Neural progenitor cell (in vitro differentiated cells): ENCODE measurements around the gene MEF2D. TPM values are rescaled to one million over a fixed set of nuclear protein-coding genes. Genes with fewer than 3 reads are reported as not detected.

Experiments
- DNase-seq: peaks from one replicate; pipeline ENCODE4 v3.0.0-alpha.2; 2016; ENCODE audit warnings: low spot score
- H2AFZ ChIP-seq: fragments of 200-600 bp; sonication (generic); replicated peaks from 2 replicates; pipeline ENCODE4 v1.6.1; 2016; ENCODE audit warnings: antibody characterized with exemption
- H3F3A ChIP-seq: fragments of 200-600 bp; sonication (generic); 2 replicates; pipeline ENCODE4 v1.6.1; 2016; ENCODE audit warnings: antibody characterized with exemption, low read depth
- H3K27ac ChIP-seq: fragments of 200-600 bp; sonication (generic); 2 replicates; pipeline ENCODE4 v1.5.1; 2016; ENCODE audit warnings: mild to moderate bottlenecking
- H3K27me3 ChIP-seq: fragments of 200-600 bp; sonication (generic); 2 replicates; pipeline ENCODE4 v1.6.1; 2016; ENCODE audit warnings: mild to moderate bottlenecking, moderate library complexity
- H3K36me3 ChIP-seq: fragments of 200-600 bp; sonication (generic); 2 replicates; pipeline ENCODE4 v1.5.1; 2016
- H3K4me1 ChIP-seq: fragments of 200-600 bp; sonication (generic); 2 replicates; pipeline ENCODE4 v1.6.1; 2016; ENCODE audit warnings: mixed run types
- H3K4me2 ChIP-seq: fragments of 200-600 bp; sonication (generic); 2 replicates; pipeline ENCODE4 v1.6.1; 2016
- H3K4me3 ChIP-seq: fragments of 200-600 bp; sonication (generic); 2 replicates; pipeline ENCODE4 v1.5.1; 2016
- H3K79me2 ChIP-seq: fragments of 200-600 bp; sonication (generic); 2 replicates; pipeline ENCODE4 v1.6.1; 2016; ENCODE audit warnings: low read depth
- H3K9ac ChIP-seq: fragments of 200-600 bp; sonication (generic); 2 replicates; pipeline ENCODE4 v1.6.1; 2016
- H3K9me3 ChIP-seq: fragments of 200-600 bp; sonication (generic); 2 replicates; pipeline ENCODE4 v1.5.1; 2016; ENCODE audit warnings: low read depth
- H4K20me1 ChIP-seq: fragments of 200-600 bp; sonication (generic); 2 replicates; pipeline ENCODE4 v1.6.1; 2016; ENCODE audit warnings: low read depth
- H3K27ac Mint-ChIP-seq: 3 replicates; pipeline ENCODE4 v1.8.0; 2021; ENCODE audit warnings: mixed read lengths
- H3K27me3 Mint-ChIP-seq: 2 replicates; pipeline ENCODE4 v1.8.0; 2022; ENCODE audit warnings: low read depth, mild to moderate bottlenecking, inconsistent platforms, moderate library complexity, mixed read lengths; ENCODE audit not compliant: insufficient read depth
- H3K36me3 Mint-ChIP-seq: 3 replicates; pipeline ENCODE4 v1.8.0; 2021; ENCODE audit warnings: mixed read lengths
- H3K4me1 Mint-ChIP-seq: 3 replicates; pipeline ENCODE4 v1.8.0; 2021; ENCODE audit warnings: mixed read lengths
- H3K4me3 Mint-ChIP-seq: 3 replicates; pipeline ENCODE4 v1.8.0; 2021; ENCODE audit warnings: mild to moderate bottlenecking, moderate library complexity, mixed read lengths
- H3K9me3 Mint-ChIP-seq: 3 replicates; pipeline ENCODE4 v1.8.0; 2020; ENCODE audit warnings: mixed read lengths
- CTCF ChIP-seq: fragments of 200-600 bp; sonication (generic); IDR thresholded peaks from 2 replicates; pipeline ENCODE4 v1.5.1; 2017; ENCODE audit warnings: antibody characterized with exemption, mild to moderate bottlenecking
- EZH2 ChIP-seq: fragments of 200-600 bp; sonication (generic); IDR thresholded peaks from 2 replicates; pipeline ENCODE4 v1.6.1; 2017; ENCODE audit warnings: antibody characterized with exemption, mild to moderate bottlenecking, moderate library complexity
- EZH2phosphoT487 ChIP-seq: fragments of 200-600 bp; sonication (generic); IDR thresholded peaks from 2 replicates; pipeline ENCODE4 v1.6.1; 2017; ENCODE audit warnings: antibody characterized with exemption
- total RNA-seq: library from RNA; depleted of rRNA; stranded (reverse); fragments of >200 nt; gene quantifications from 2 replicates; pipeline ENCODE4 v1.2.3, GENCODE V29; 2015; ENCODE audit warnings: low replicate concordance

MEF2D gene
- total RNA-seq, 1 donor from 2014 or later: 1.8 TPM

GRCh38 chr1:156464825-156465452 is 35.6 kb downstream of the MEF2D start:
- Mint-ChIP-seq H3K27me3 (peaks cover 10% of the 10 kb centered on the region), H3K4me1 (peaks cover 2% of the 10 kb centered on the region), H3K36me3 (peaks cover 6% of the 10 kb centered on the region), H3K27ac (peak overlapping the region; percentile 76), H3K9me3 (no peaks in the 10 kb centered on the region), H3K4me3 (no peak overlapping the region)
- Histone ChIP-seq H3K27ac (no peak overlapping the region), H3K36me3 (no peaks in the 10 kb centered on the region), H3K79me2 (no peaks in the 10 kb centered on the region), H3K4me3 (no peak overlapping the region), H3K4me1 (no peaks in the 10 kb centered on the region), H3K4me2 (no peak overlapping the region), H3K9ac (no peak overlapping the region), H2AFZ (no peak overlapping the region), H3K9me3 (no peaks in the 10 kb centered on the region), H3F3A (no peaks in the 10 kb centered on the region), H4K20me1 (no peaks in the 10 kb centered on the region), H3K27me3 (no peaks in the 10 kb centered on the region)
- TF ChIP-seq CTCF (no peak), EZH2phosphoT487 (no peak), EZH2 (no peak)
- DNase-seq: no peak

- Histone ChIP-seq H2AFZ (no peak overlapping the region), H3K9ac (no peak overlapping the region), H3K27ac (no peak overlapping the region), H3K4me1 (no peaks in the 10 kb centered on the region), H3K9me3 (no peaks in the 10 kb centered on the region), H3K4me3 (no peak overlapping the region), H3F3A (no peaks in the 10 kb centered on the region), H4K20me1 (no peaks in the 10 kb centered on the region), H3K27me3 (no peaks in the 10 kb centered on the region), H3K79me2 (no peaks in the 10 kb centered on the region), H3K4me2 (no peak overlapping the region), H3K36me3 (no peaks in the 10 kb centered on the region)
- Mint-ChIP-seq H3K27ac (no peak overlapping the region), H3K36me3 (peaks cover 6% of the 10 kb centered on the region), H3K4me1 (peaks cover 2% of the 10 kb centered on the region), H3K4me3 (no peak overlapping the region), H3K9me3 (no peaks in the 10 kb centered on the region), H3K27me3 (peaks cover 10% of the 10 kb centered on the region)
- no peak for DNase-seq
- TF ChIP-seq EZH2: no peak
- no peak for TF ChIP-seq CTCF
- no peak for TF ChIP-seq EZH2phosphoT487
Observed at GRCh38 chr1:156464335-156464734, 36.2 kb downstream of the MEF2D start.

GRCh38 chr1:156463874-156464273 is 36.7 kb downstream of the MEF2D start:
- no peak for TF ChIP-seq EZH2
- H3K4me1 ChIP-seq: no peaks in the 10 kb centered on the region
- no peaks in the 10 kb centered on the region for H4K20me1 ChIP-seq
- H3F3A ChIP-seq: no peaks in the 10 kb centered on the region
- no peak for DNase-seq
- peaks cover 9% of the 10 kb centered on the region for H3K27me3 Mint-ChIP-seq
- H3K9ac ChIP-seq: no peak overlapping the region
- no peaks in the 10 kb centered on the region for H3K36me3 ChIP-seq
- peaks cover under 1% of the 10 kb centered on the region for H3K4me1 Mint-ChIP-seq
- no peak overlapping the region for H3K4me3 Mint-ChIP-seq
- H3K79me2 ChIP-seq: no peaks in the 10 kb centered on the region
- H3K27ac Mint-ChIP-seq: no peak overlapping the region
- no peak overlapping the region for H2AFZ ChIP-seq
- peaks cover 4% of the 10 kb centered on the region for H3K36me3 Mint-ChIP-seq
- no peak overlapping the region for H3K4me3 ChIP-seq
- H3K9me3 Mint-ChIP-seq: no peaks in the 10 kb centered on the region
- no peaks in the 10 kb centered on the region for H3K27me3 ChIP-seq
- H3K9me3 ChIP-seq: no peaks in the 10 kb centered on the region
- no peak overlapping the region for H3K27ac ChIP-seq
- H3K4me2 ChIP-seq: no peak overlapping the region

- no peak for DNase-seq
- H3K4me1 ChIP-seq: no peaks in the 10 kb centered on the region
Observed at GRCh38 chr1:156462954-156463795, 37.4 kb downstream of the MEF2D start.

More at GRCh38 chr1:156462954-156463795, 37.4 kb downstream of the MEF2D start:
- Mint-ChIP-seq H3K27me3 (peaks cover 6% of the 10 kb centered on the region), H3K4me1 (no peaks in the 10 kb centered on the region), H3K4me3 (no peak overlapping the region), H3K36me3 (peaks cover 3% of the 10 kb centered on the region), H3K9me3 (no peaks in the 10 kb centered on the region), H3K27ac (no peak overlapping the region)
- no peak overlapping the region for H3K27ac ChIP-seq
- H3K4me2 ChIP-seq: no peak overlapping the region
- no peak overlapping the region for H2AFZ ChIP-seq
- H3K9ac ChIP-seq: no peak overlapping the region
- H4K20me1 ChIP-seq: no peaks in the 10 kb centered on the region
- no peaks in the 10 kb centered on the region for H3K27me3 ChIP-seq
- H3K4me3 ChIP-seq: no peak overlapping the region
- H3K79me2 ChIP-seq: no peaks in the 10 kb centered on the region
- H3K36me3 ChIP-seq: no peaks in the 10 kb centered on the region
- TF ChIP-seq EZH2phosphoT487: no peak
- TF ChIP-seq CTCF: no peak
- no peak for TF ChIP-seq EZH2
- H3F3A ChIP-seq: peaks cover 1% of the 10 kb centered on the region
- no peaks in the 10 kb centered on the region for H3K9me3 ChIP-seq
